K562 (cell line): ENCODE measurements around the gene ITGA11.

ENCODE experiments used
- EP300 ChIP-seq: IDR thresholded peaks from 2 replicates; pipeline ENCODE4 v1.6.1; 2012; ENCODE audit warnings: low read length, improper control_type of control experiment
- FOXA1 ChIP-seq: fragments of 450-650 bp; IDR thresholded peaks from 2 replicates; pipeline ENCODE4 v1.6.1; 2016; ENCODE audit warnings: mild to moderate bottlenecking, borderline replicate concordance
- NONO ChIP-seq, 2 experiments: fragments of 200-400 bp in 1 of 2; fragments of 450-650 bp in 1 of 2; formaldehyde crosslinking in 1 of 2; IDR thresholded peaks; 2 replicates each; pipeline ENCODE4 v1.6.1; 2017; ENCODE audit warnings: low read depth in 2 of 2, mild to moderate bottlenecking in 2 of 2, moderate library complexity in 2 of 2, low read length in 1 of 2
- TAF15 ChIP-seq: fragments of 200-400 bp; formaldehyde crosslinking; IDR thresholded peaks from 2 replicates; pipeline ENCODE4 v1.6.1; 2017; ENCODE audit warnings: mild to moderate bottlenecking, low read depth, low read length, moderate library complexity
- TARDBP ChIP-seq: fragments of 450-650 bp; IDR thresholded peaks from 2 replicates; pipeline ENCODE4 v1.6.1; 2016
- ZKSCAN1 ChIP-seq: fragments of 150-350 bp; IDR thresholded peaks from 2 replicates; pipeline ENCODE4 v1.6.1; 2016; ENCODE audit warnings: low read depth, low read length
- TF ChIP-seq, protein P1 (sequence below), 3 experiments: IDR thresholded peaks in 2 of 3; conservative IDR thresholded peaks in 1 of 3; 2 replicates each; pipeline ENCODE4 v1.5.1; 2011 to 2012; ENCODE audit warnings: low read length in 3 of 3, mild to moderate bottlenecking in 3 of 3, control low read depth in 2 of 3, improper control_type of control experiment in 1 of 3, inconsistent platforms in 1 of 3, low read depth in 1 of 3, mixed read lengths in 1 of 3, moderate library complexity in 1 of 3; ENCODE audit not compliant: insufficient read depth in 2 of 3

GRCh38 chr15:68382286-68383007 is 49.5 kb downstream of the ITGA11 start:
- TF ChIP-seq NONO (IDR thresholded peaks at IDR 0.05; ENCODE audit: low read depth in 2 of 2, low read length in 1 of 2) (no peak), TARDBP (no peak), TAF15 (no peak), FOXA1 (no peak), ZKSCAN1 (no peak), EP300 (no peak)
- TF ChIP-seq, protein P1, sequence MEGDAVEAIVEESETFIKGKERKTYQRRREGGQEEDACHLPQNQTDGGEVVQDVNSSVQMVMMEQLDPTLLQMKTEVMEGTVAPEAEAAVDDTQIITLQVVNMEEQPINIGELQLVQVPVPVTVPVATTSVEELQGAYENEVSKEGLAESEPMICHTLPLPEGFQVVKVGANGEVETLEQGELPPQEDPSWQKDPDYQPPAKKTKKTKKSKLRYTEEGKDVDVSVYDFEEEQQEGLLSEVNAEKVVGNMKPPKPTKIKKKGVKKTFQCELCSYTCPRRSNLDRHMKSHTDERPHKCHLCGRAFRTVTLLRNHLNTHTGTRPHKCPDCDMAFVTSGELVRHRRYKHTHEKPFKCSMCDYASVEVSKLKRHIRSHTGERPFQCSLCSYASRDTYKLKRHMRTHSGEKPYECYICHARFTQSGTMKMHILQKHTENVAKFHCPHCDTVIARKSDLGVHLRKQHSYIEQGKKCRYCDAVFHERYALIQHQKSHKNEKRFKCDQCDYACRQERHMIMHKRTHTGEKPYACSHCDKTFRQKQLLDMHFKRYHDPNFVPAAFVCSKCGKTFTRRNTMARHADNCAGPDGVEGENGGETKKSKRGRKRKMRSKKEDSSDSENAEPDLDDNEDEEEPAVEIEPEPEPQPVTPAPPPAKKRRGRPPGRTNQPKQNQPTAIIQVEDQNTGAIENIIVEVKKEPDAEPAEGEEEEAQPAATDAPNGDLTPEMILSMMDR (IDR thresholded peaks at IDR 0.05 in 2 of 3, conservative IDR thresholded peaks at IDR 0.05 in 1 of 3; ENCODE audit: insufficient read depth in 2 of 3, low read depth in 1 of 3, low read length in 3 of 3), result no peak
